HG02588 (cell line): ENCODE measurements around the gene DHRS7.

Source experiments
- ATAC-seq: cut with Tn5 transposase; IDR thresholded peaks from one replicate; pipeline ENCODE4 v1.9.1; 2021; ENCODE audit warnings: mild to moderate bottlenecking, moderate library complexity; ENCODE audit not compliant: unreplicated experiment

The DHRS7 gene, protein sequence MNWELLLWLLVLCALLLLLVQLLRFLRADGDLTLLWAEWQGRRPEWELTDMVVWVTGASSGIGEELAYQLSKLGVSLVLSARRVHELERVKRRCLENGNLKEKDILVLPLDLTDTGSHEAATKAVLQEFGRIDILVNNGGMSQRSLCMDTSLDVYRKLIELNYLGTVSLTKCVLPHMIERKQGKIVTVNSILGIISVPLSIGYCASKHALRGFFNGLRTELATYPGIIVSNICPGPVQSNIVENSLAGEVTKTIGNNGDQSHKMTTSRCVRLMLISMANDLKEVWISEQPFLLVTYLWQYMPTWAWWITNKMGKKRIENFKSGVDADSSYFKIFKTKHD

DNA sequence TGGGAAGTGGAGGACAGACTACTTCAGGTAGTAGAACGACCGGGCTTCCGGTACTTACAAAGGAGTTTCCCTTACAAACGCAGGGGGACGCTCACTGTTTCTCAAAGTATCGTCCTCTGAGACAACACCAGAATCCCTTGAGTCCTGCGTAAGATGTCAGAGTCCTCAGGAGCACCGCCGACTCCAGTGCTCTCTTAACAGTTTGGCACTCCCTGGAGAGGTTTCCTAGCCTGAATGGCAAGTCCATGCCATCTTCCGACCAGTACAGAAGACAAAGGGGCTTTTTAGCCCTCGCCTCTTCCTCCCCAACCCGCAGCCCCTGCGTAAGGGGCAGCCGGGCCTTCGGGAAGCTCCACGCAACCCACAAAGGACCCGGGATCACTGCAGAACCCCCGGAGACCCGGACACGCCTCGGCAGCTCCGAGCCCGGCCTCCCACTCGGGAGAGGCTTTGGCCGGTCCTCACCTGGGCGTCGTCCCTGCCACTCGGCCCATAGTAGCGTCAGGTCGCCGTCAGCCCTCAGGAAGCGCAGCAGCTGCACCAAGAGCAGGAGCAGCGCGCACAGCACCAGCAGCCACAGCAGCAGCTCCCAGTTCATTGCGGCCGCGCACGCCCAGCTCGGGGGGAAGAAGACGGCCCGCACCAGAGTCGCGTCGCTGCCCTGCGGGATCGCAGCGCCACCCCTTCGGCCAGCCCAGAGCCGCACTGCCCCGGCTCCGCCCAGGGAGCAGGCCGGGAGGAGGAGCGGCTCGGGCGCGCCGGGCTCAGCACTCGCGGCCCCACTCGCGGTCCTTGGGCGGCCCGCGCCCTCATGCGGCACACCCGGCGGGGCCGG is at the start of gene DHRS7:
TSS of gene DHRS7 (minus strand) at position 687 of the 835 bp plus-strand sequence. CDS start at position 598, 89 bp downstream.
- peak; percentile 88 for ATAC-seq

DNA sequence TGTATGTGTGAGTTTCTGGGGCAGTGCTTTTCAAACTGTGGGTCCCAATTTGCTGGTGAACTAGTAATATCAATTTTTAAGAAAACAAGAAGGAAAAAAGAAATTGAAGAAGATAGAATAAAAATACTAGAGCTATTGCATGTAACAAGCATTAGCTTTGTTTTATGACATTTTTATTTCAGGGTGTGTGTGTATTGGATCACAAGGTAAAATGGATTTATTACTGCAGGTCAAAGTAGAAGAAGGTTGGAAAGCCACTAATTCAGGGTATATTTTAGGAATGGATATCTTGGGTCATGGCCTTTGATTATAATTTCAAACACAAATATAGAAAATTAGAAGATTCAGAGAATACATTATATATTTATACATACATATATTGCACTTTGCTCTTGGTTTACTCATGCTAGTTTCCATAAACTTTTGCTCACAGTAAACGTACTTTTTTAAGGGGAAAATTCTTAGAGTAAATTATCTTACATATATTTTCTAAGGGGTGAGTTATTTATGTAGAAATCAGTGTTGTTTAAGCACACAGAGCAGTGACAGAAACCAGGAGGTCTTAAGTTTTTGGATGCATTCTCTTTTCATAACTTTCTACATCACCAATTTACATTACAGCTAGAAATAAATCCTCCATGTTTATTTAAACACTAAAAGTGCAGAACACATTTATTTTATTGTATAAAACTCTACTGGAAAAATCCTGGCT is 49.4 kb upstream of the DHRS7 start:
- ATAC-seq = no peak

DNA sequence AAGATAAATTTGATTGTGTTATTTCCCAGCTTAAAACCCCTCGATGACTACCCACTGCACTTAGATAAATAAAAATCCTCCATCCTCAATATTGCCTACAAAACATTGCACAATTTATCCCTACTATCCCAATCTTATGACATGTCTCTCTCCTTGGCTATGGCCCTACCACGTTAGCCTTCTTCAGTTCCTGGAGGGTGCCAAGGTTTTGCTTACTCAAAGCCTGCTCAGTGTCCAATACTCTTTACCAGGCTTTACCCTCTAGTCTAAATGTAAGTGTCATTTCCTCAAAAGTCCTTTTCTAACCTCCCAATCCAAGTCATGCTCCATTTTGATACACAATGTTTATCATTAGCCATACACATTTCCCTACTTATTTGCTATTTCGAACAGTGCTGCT is 48.8 kb upstream of the DHRS7 start:
- ATAC-seq = no peak

DNA sequence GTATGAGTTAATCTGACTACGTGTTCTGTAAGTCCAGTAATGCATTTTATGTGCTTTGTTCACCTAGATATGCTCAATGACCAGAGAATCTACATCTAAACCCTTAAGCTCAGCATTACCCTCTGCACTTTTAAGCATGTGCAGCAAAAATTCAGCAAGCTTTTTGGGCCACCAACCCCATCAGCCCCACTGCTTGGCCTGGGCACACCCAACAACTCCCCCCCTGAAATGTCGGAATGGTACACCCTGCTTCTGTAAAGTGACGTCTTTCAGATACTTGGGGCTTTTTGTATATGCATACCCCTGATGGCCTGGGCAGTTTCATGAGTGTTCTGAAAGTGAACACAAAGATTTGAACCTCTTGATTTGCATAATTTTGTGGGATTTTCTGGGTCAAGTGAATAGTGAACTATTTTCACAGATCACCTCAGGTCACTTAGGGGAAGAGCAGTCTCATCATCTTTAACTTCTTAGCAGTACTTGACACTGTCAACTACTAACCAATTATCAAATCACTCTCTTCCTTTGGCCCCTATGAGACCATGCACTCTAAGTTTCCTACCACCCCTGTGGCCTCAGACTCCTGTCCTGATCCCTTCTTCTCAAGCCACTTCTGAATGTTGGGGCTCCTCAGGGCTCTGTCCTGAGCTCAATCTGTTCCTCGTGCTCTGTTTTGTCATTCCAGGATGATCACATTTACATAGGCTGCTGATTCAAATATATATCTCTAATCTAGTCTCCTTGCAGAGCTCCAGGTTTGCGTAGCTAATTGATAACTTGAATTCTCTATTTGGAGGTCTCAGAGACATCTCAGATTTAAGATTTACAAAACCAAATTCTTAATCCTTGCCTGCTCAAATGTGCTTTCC is 47.5 kb upstream of the DHRS7 start:
- ATAC-seq = peak; percentile 95

DNA sequence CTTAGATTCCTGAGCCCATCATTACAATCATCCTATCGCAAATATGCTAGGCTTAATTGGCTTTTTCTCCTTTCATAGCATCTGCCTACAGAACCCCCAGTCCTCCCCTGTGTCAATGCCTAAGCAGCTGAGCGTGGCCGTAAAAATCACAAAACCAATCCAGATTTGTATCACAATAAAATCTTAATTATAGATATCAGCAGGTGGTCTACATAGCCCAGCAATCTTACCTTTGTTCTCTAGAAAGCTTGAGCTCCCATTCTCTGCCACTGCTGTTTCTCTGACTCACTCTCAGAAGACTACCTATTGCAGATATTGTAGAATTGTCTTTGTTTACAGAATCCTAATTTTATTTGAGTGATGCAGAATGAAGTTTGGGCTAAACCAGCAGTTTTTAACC is 46.0 kb upstream of the DHRS7 start:
- ATAC-seq = no peak

DNA sequence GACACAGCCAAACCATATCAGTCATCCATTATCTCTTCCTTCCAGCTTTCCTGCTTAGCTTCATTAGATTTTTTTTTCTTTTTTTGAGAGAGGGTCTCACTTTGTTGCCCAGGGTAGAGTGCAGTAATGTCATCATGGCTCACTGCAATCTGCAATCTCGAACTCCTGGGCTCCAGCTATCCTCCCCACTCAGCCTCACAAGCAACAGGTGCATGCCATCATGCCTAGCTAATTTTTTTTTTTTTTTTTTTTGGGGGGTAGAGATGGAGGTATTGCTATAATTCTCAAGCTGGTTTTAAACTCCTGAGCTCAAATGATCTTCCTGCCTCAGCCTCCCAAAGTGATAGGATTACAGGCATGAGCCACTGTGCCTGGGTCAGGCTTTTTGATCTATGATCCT is 45.5 kb upstream of the DHRS7 start:
- no peak for ATAC-seq

DNA sequence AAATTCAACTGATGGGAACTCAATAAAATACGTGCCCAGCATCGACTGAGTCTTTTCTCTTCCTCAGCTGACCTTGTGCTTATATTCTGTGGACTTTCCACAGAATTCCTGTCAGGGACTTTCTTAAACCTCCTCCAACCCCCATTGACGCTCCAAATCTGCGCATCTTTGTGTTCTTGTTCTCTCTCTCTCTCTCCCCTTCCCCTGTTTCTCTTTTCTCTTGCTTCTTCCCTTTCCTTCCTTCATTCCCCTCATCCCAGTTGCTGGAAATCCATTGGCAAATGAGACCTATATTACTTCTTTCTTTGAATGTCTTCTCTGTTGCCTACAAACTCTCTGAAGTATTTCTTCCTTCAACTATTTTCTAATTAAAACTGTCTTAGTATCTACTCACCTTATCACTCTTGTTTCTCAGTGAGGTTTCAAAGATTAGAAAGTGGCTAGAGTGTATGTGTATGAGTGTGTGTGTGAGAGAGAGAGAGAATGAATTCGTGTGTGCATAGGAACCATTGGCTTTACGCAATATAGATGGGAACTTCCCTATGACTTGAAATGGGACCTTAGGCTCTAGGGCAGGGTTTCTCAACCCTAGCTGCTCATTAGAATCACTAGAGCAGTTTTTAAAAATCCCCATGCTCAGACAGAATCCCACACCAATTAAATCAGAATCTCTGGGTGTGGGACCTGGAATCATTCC is 41.8 kb upstream of the DHRS7 start:
- peak; percentile 40 for ATAC-seq

DNA sequence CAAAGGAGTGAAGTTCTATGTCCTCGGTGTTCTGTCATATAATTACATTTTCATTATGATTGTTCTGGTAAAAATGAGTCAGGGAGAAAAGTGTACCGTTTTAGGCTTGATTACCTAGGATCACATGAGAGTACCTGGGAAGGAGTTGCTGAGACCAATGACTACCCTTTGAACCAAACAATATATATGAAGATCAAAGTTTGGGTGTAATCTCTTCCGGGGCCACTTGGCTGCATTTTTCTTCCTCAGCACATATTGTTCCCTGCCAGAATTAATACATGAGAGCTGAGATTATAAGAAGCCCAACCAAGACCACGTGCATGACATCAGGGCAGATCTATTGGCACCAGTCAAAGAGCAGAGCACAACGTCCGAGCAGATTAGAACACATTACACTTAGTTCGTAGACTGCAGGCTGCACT is 41.1 kb upstream of the DHRS7 start:
- no peak for ATAC-seq

DNA sequence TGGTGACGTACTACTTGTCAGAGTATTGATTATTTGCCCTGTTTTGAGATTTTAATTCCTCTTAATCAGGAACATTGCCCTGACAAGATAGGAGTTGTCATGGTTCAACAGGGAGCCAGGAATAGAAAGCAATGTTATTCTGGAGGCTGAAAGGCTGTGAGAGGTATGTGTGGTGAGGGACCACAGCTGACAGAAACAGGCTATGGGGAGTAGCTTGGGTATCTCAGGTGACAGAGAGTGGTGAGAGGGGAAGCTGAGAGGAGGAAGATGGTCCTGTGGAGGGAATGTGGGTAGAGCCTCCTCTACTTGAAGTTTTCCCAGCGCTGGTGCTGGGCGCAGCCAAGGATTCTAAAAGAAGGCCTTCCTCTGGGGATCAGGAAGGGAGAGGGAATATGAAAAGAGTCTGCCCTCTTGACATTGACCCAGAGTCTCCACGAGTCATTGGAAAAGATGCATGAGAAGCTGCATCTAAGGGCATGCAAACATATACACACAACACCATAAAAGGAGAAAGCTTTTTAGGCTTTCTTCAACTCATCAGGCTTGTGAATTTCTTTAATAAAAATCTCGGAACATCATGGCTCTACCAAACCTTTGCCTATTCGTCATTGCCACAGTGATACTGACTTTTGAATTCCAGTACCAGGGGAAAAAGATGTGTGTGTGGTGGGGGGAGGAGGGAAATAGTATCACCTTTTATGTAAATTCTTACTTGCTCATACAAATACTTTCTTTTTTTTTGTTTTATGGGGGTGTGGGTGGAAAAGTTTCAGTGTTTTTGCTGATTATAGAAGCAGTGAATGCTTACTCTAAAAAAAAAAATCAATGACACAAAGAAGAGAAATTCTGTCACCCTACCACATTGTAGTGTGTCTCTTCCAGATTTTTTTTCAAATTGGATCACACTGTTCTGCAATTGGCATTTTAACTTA is 39.9 kb upstream of the DHRS7 start:
- peak; percentile 55 for ATAC-seq

DNA sequence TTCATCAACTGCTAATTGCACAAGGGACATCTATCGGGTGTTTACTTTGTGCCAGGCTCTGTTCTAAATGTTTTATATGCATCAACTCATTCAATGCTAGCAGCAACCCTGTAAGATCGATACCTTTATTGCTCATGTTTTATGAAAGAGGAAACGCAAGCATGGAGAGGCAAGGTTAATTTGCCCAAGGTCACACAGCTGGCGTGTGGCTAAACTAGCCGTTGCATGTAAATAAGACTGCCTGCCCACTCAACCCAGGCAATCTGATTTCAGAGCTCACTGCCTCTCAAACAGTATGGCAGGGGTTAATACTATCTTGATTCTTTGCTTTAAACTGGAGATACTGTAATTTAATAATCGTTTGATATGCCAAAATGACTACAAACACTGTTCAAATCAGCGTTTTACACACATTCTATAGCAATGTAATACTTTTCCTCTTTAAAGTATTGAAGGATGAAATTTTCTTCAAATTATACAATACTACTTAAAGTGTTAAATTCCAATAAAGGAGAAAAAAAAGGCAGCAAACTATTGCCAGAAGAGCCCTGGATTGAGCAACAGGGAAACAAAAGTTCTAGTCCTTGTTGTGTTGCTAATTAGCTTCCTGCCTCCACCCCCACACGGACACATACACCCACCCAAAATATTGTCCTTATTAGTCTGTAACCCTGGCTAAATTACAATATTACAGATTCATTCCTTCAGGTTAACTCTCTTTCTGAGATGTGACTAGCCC is 39.1 kb upstream of the DHRS7 start:
- peak; percentile 72 for ATAC-seq

DNA sequence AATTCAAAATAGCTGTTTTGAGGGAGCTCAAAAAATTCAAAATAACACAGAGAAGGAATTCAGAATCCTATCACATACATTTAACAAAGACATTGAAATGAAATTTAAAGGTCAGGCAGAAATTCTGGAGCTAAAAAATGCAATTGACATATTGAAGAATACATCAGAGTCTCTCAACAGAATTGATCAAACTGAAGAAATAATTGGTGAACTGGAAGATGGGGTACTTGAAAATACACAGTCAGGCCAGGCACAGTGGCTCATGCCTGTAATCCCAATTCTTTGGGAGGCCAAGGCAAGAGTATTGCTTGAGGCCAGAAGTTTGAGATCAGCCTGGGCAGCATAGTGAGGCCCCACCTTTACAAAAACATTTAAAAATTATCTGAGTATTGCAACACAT is 34.1 kb upstream of the DHRS7 start:
- no peak for ATAC-seq

DNA sequence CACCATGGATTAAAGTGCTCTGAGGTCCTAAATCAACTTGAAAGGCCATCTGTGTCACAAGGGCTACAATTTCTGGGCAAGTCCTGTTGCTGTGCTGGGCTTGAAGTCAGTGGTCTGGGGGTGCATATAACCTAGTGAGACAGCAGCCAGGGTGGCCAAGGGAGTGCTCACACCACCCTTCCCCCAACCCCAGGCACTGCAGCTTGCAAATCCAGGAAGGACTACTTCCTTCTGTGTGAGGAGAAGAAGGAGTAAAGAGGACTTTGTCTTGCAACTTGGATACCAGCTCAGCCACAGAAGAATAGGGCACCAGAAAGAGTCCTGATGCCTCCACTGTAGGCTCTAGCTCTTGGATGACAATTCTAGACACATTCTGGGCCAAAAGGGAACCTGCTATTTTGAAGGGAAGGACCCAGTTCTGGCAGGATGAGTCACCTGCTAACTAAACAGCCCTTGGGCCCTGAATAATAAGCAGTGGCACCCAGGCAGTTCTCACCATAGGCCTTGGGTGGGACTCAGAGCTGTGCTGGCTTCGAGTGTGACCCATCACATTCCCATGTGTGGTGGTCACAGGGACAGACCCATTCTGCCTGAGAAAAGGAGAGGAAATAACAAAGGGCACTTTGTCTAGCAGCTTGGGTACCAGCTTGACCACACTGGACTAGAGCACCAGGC is 32.6 kb upstream of the DHRS7 start:
- no peak for ATAC-seq

DNA sequence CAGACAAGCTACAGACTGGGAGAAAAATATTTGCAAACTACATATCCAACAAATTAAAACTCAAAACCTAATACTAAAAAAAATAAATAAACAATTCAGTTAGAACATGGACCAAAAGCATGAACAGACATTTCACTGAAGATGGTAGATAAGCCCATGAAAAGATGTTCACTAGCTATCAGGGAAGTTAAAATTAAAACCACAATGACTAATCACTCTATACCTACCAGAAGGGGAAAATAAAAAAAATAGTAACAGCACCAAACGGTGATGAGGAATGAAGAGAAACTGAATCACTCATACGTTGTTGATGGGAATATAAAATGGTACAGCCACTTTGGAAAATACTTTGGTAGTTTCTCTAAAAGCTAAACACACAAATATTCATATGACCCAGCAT is 31.1 kb upstream of the DHRS7 start:
- ATAC-seq = no peak

DNA sequence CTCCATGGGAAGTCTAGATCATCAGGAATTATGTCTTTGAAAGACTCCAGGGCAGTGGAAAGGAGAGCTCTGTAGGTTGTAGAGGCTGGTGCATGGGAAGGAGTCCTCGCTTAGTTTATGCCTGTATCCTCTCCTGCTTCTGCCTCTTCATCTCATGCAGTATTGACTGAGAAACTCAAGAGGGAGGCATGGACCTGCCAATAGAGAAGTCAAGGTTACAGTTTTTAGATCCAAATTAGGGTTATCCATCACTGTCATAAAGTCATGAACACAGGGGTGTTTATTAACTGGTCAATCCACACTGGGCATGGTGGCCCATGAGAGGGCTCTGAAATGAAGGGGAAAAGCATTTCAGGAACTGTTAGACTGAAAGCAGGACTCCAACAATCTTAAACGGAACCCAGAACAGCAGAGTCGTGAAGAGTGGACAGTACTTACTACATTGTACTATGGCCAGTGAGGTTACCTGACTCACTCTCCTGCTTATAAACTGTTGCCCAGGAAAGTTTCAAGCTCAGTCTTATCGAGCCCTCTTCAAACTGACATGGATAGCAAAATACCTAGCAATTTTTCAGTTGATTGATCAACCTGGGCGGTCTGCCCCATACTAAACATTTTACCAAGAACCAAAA is 30.1 kb upstream of the DHRS7 start:
- ATAC-seq = peak; percentile 54

DNA sequence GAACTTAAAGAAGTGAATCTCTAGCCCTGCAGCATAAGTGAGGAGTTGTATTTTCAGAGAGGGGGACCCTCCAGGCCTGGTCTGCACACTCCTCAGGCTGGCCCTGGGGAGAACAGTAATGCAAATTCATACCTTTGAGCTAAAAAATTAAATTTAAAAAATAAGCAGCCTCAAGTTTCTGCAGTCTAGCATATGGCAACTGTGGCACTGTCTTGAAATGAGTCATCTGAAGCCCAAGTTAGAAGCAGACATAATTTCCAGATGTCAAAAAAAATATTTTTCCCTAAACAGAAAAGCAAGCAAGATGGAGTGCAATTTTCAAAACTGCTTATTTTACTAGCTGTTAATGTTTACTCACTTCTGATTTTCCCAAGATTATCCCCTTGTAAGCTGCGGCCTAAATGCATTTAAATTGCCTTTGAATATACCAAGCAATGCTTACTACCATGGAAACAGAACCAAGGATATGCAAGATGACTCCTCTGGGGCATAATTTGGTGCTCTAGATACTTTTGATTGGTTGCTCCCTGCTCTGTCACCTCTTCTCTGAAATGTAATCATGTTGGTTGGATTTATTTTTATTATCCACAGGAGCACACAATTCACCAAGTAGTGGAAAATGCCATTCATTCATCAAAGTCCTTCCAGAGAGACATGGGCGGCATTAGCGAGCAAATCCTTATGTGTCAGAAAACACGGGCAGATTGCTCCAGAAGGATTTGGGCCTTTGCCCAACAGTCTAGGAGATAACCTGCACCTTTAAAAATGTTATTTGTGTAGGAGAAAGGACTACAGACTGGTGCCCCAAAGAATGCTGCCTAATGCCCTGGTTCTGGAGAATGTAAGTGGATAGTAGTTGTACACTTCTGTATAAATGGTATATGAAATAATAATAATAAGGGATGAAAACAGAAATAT is 25.0 kb upstream of the DHRS7 start:
- no peak for ATAC-seq

DNA sequence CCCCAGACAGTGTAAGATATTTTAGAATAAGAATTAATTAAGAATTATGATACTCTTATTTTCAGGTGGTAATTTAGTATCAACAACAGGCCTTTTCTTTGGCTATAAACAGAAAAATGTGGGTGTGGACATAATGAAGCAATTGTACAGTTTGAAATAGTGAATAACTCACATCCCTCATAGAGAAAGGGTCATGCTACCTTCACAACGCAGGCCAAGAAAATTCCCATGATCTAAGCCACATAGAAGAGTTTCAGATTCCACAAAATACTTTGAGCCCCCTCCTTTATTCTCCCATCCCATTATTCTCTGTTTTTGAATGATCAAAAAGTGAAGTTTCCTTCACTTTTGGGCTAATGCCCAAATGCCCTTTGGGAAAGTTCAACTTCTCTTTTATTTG is 23.5 kb upstream of the DHRS7 start:
- ATAC-seq = no peak
